ENCODE measurements around the gene CHAC1. TPM values are rescaled to one million over a fixed set of nuclear protein-coding genes. Genes with fewer than 3 reads are reported as not detected.

CHAC1 gene, protein sequence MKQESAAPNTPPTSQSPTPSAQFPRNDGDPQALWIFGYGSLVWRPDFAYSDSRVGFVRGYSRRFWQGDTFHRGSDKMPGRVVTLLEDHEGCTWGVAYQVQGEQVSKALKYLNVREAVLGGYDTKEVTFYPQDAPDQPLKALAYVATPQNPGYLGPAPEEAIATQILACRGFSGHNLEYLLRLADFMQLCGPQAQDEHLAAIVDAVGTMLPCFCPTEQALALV
- total RNA-seq, result 2.5 TPM

DNA sequence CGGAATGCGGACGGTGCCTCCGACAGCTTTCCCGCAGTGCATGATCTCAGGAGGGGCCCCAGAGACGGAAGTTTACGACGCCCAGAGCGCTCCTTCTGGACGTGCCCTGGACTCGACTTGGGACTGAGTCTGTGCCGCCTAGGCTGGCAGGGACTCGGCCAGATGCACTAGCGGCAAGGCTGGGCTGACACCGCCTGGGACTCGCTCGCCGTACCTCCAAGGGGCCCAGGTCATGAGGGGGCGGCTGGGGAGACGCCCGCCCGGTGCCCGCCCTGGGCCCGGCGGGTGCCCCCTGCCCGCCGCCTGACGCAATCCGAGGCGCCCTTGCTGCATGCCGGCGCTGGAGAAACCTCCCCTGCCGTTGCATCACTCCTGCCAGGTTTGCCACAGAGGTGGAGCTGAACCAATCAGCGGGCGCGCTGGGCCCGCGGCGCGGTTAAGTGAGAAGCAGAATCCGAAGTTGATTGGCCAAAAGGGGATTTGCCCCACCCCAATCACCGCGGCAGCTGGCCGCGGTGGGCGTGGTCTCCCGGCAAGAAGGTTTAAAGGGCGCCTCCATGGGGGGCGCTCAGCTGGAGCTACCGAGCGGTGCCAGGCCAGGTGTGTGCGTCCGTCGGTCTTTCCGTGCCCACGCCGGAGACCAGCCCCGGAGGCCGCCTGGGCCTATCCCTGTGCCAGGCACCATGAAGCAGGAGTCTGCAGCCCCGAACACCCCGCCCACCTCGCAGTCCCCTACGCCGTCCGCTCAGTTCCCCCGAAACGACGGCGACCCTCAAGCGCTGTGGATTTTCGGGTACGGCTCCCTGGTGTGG lies at the start of gene CHAC1:
Gene CHAC1, plus strand, starts transcription at position 571 of the 812 bp plus-strand sequence. Its CDS starts 113 bp downstream, at position 684.

DNA sequence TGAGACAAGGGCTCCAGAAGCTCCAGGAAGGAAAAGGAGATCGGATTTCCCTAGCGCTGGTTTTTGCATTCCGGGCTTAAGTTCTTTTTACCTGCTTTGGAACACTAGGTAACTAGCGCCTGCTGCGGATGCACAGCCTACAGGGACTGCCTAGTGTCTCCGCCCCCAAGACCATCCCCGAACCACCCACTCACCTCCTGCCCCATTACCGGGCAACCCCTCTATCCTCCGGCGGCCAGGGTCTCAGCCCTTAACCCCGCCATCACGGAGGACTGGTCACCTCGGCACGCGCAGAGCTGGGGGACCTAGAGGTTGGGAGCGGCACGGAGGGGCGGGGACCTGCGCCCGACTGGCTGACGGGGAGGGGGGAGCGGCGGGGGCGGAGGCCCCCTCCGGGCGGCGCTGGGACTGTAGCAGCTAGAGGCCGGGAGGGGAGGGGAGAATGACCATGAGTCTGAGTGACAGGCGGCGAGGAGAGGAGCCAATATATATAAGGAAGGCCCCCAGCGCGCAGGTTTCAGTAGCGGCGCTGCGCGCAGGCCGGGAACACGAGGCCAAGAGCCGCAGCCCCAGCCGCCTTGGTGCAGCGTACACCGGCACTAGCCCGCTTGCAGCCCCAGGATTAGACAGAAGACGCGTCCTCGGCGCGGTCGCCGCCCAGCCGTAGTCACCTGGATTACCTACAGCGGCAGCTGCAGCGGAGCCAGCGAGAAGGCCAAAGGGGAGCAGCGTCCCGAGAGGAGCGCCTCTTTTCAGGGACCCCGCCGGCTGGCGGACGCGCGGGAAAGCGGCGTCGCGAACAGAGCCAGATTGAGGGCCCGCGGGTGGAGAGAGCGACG lies 24.2 kb upstream of the CHAC1 start, which contains the start of gene DLL4:
Gene DLL4, plus strand, starts transcription at position 520 of the 839 bp plus-strand sequence. CDS start 329 bp downstream, outside the sequence.

Other genes with a start within 250 kb of the CHAC1 start
- gene RMDN3, start 198.2 kb upstream of the CHAC1 start, total RNA-seq, result 30.2 TPM
- gene GCHFR, start 189.4 kb upstream of the CHAC1 start, total RNA-seq, result 8.7 TPM
- 1.1 TPM for gene C15orf62, start 183.5 kb upstream of the CHAC1 start, total RNA-seq
- 35.9 TPM for gene ZFYVE19, start 146.4 kb upstream of the CHAC1 start, total RNA-seq
- 22.8 TPM for gene DNAJC17, start 146.0 kb upstream of the CHAC1 start, total RNA-seq
- gene PPP1R14D, start 124.8 kb upstream of the CHAC1 start, total RNA-seq, result not detected
- 27.4 TPM for gene SPINT1, start 109.4 kb upstream of the CHAC1 start, total RNA-seq
- 7.2 TPM for gene RHOV, start 79.2 kb upstream of the CHAC1 start, total RNA-seq
- 25.0 TPM for gene VPS18, start 59.0 kb upstream of the CHAC1 start, total RNA-seq
- 49.5 TPM for gene DLL4, start 24.1 kb upstream of the CHAC1 start, total RNA-seq
- gene INO80, start 162.8 kb downstream of the CHAC1 start, total RNA-seq, result 38.1 TPM